Heart left ventricle (tissue), 13 donors: ENCODE data around the gene SMKR1.

Experiments
- POLR2A ChIP-seq, 2 donors: fragments of 450-650 bp; IDR thresholded peaks; one replicate each; pipeline ENCODE4 v1.6.1; 2017; ENCODE audit warnings: antibody characterized with exemption in 2 of 2, mild to moderate bottlenecking in 2 of 2, moderate library complexity in 2 of 2
- TF ChIP-seq, protein P1 (sequence below), 12 donors: fragments of 200-600 bp; sonication (generic) in 4 of 12; IDR thresholded peaks; one replicate each; pipeline versions ENCODE4 v1.5.0 to v1.8.0; 2018 to 2022; ENCODE audit warnings: antibody characterized with exemption in 12 of 12, mild to moderate bottlenecking in 5 of 12
- donor health status: ischemic (EF 13 %, LVEDD 7.1; RV severe dilation, severe dysfunction).
- donor health status: DM: no; HTN: yes; CAD: no.
- donor health status: DM: no; HTN: no; CAD: no.
- donor health status: ischemic (EF 25% LVEDD 6.9; RV normal size, moderate dysfunction).
- donor health status: ischemic (EF 25% LVEDD 5.7; RV mildly dilated, moderate dysfunction).
- donor health status: ischemic (EF 35%, LVEDD 5.7; RV mildly dilated, moderate dysfunction).
- donor health status: nonischemic (EF 11% LVEDD 7.7; RV severe dilation, severe dysfunction).
- donor health status: DM: yes; HTN: yes; CAD: no.
- donor health status: PGD.
- donor health status: ischemic (EF 29% LVEDD 5.4; RV normal size, mild dysfunction).
- donor health status: nonischemic (EF 23%, LVEDD 6.1; RV moderate dilation, normal function).

DNA sequence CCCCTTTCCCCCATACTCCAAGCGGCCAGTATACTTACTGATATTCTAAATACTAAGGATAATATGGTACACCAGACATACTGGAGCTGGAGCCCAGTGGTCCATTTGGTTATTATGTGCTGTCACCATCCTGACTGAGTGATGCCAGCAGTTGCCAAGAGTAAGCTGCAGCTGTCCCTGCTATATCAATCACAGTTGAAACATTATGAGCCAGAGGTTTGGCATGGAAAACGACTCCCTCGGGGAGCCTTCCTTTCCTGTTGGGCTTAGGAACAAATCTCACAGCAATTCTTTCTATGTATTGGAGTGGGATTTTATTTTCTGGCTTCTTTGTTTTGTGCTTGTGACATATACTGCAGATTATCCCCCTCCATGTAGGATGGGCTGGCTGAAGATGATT is 35.5 kb upstream of the SMKR1 start:
- TF ChIP-seq, protein P1, sequence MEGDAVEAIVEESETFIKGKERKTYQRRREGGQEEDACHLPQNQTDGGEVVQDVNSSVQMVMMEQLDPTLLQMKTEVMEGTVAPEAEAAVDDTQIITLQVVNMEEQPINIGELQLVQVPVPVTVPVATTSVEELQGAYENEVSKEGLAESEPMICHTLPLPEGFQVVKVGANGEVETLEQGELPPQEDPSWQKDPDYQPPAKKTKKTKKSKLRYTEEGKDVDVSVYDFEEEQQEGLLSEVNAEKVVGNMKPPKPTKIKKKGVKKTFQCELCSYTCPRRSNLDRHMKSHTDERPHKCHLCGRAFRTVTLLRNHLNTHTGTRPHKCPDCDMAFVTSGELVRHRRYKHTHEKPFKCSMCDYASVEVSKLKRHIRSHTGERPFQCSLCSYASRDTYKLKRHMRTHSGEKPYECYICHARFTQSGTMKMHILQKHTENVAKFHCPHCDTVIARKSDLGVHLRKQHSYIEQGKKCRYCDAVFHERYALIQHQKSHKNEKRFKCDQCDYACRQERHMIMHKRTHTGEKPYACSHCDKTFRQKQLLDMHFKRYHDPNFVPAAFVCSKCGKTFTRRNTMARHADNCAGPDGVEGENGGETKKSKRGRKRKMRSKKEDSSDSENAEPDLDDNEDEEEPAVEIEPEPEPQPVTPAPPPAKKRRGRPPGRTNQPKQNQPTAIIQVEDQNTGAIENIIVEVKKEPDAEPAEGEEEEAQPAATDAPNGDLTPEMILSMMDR (IDR thresholded peaks at IDR 0.05), result no peak
- TF ChIP-seq POLR2A (IDR thresholded peaks at IDR 0.05), result no peak
